ENCODE results near the gene TPTE. TPM values are rescaled to one million over a fixed set of nuclear protein-coding genes. Genes with fewer than 3 reads are reported as not detected.
"Not testable (repeated sequence)": the region's sequence is repeated elsewhere in the genome, so short reads cannot be mapped to it uniquely, and the experiment has no call there.

Gene TPTE
- under 1 TPM in 1 of 4 donors, not detected in 3; 0.21 TPM for total RNA-seq

DNA sequence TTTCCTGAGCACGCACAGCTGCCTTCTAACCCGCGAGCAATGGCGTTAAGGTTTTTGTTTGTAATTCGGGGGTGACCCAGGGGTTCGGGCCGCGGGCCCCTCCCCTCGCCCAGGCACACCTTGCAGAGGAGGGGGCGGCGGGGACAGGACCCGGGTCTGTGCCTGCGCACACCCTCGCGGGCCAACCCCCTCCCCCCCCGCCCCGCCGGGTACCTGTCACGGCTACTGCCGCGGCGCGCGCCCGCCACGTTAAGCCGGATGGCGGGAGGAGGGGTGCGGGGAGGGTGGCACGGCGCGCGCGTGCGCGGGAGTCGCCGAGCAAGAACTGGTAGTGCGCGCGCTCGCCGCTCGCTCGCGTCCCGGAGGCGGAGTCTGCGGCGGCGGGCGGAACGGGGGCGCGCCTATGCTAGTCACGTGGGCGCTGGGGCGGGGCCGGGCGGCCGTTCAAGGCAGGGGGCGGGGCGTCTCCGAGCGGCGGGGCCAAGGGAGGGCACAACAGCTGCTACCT is at the start of gene TPTE:
TSS of gene TPTE (plus strand) at position 493 of the 508 bp plus-strand sequence. CDS start 17,141 bp downstream, outside the sequence.
- H3K4me1 ChIP-seq: no peaks in the 10 kb centered on the region
- no peaks in the 10 kb centered on the region for H3K36me3 ChIP-seq
- DNase-seq: no peak
- H3K27ac ChIP-seq: no peak within 1 kb of the TSS
- no peaks in the 10 kb centered on the region for H3K27me3 ChIP-seq
- H3K4me3 ChIP-seq: no peak within 1 kb of the TSS
- peaks cover 0 to 7% of the 10 kb centered on the region in 2 donors for H3K9me3 ChIP-seq
- TF ChIP-seq, protein P1, sequence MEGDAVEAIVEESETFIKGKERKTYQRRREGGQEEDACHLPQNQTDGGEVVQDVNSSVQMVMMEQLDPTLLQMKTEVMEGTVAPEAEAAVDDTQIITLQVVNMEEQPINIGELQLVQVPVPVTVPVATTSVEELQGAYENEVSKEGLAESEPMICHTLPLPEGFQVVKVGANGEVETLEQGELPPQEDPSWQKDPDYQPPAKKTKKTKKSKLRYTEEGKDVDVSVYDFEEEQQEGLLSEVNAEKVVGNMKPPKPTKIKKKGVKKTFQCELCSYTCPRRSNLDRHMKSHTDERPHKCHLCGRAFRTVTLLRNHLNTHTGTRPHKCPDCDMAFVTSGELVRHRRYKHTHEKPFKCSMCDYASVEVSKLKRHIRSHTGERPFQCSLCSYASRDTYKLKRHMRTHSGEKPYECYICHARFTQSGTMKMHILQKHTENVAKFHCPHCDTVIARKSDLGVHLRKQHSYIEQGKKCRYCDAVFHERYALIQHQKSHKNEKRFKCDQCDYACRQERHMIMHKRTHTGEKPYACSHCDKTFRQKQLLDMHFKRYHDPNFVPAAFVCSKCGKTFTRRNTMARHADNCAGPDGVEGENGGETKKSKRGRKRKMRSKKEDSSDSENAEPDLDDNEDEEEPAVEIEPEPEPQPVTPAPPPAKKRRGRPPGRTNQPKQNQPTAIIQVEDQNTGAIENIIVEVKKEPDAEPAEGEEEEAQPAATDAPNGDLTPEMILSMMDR (IDR thresholded peaks at IDR 0.05): no peak
- TF ChIP-seq POLR2A (IDR thresholded peaks at IDR 0.05): no peak
- intact Hi-C loops (cut with DNase I; ENCODE audit: low total_unique reads): no loop called here

DNA sequence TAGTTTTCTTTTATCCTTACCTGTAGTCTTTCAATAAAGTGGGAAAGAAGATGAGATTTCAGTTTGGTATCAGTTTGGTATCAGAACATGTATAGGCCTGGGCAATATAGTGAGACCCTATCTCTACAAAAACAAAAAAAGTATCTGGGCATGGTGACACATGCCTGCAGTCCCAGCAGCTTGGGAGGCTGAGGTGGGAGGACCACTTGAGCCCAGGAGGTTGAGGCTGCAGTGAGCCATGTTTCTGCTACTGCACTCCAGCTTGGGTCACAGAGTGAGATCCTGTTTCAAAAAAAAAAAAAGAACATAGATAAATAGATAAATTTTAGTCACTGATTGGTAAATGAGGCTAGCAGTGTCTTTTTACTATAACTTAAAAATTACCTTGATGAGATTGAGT is 49.4 kb upstream of the TPTE start:
- intact Hi-C loops (cut with DNase I; ENCODE audit: low total_unique reads); H3K4me3 ChIP-seq; H3K27me3 ChIP-seq; H3K4me1 ChIP-seq; H3K36me3 ChIP-seq; DNase-seq; H3K27ac ChIP-seq; H3K9me3 ChIP-seq: not testable (repeated sequence)

DNA sequence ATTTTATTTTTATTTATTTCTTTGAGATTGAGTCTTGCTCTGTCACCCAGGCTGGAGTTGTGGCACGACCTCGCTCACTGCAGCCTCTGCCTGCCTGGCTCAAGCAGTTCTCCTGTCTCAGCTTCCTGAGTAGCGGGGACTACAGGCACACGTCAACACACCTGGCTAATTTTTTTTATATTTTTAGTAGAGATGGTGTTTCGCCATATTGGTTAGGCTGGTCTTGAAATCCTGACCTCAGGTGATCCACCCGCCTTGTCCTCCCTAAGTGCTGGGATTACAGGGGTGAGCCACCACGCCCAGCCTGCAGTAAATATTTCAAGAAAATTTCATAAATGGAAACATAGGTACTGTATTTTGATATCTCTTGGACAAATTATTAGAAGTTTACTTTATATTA is 43.6 kb upstream of the TPTE start:
- H3K27ac ChIP-seq; H3K9me3 ChIP-seq; H3K36me3 ChIP-seq; H3K27me3 ChIP-seq; H3K4me3 ChIP-seq; H3K4me1 ChIP-seq; DNase-seq; intact Hi-C loops (cut with DNase I; ENCODE audit: low total_unique reads): not testable (repeated sequence)

DNA sequence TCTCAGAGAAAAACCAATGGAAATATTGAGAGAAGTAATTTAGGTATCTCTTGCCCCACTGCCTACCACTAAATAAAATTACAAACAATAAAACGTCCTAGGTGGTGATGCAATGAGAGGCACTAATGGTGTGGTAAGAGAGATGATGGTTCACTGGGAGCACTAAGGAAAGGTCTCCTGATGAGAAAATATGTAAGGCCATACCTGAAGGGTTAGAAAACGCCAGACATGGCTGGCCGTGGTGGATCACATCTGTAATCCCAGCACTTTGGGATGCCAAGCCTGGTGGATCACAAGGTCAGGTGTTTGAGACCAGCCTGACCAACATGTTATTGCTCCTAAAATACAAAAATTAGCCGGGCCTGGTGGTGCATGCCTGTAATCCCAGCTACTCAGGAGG is 41.5 kb upstream of the TPTE start:
- H3K9me3 ChIP-seq; intact Hi-C loops (cut with DNase I; ENCODE audit: low total_unique reads); H3K27me3 ChIP-seq; H3K4me1 ChIP-seq; H3K36me3 ChIP-seq; H3K27ac ChIP-seq; DNase-seq; H3K4me3 ChIP-seq: not testable (repeated sequence)

DNA sequence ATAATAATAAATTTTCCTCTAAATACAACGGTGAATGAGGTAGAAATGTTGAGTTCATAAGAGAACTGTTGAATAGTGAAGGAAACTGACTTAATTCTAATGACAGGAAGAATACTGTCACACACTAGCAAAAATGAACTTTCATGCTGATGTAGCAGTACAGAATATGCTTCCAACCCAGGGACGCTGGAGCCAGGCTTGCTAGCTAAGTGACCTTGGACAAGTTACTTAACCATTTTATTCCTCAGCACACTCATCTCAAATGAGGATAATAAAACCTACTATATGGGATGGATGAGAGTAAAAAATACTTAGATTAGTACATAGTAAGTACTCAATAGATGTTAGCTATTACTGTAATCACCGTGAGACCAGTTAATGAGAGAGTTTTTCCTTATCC is 36.5 kb upstream of the TPTE start:
- DNase-seq; H3K27me3 ChIP-seq; H3K36me3 ChIP-seq; H3K27ac ChIP-seq; H3K4me3 ChIP-seq; H3K4me1 ChIP-seq; H3K9me3 ChIP-seq; intact Hi-C loops (cut with DNase I; ENCODE audit: low total_unique reads): not testable (repeated sequence)

DNA sequence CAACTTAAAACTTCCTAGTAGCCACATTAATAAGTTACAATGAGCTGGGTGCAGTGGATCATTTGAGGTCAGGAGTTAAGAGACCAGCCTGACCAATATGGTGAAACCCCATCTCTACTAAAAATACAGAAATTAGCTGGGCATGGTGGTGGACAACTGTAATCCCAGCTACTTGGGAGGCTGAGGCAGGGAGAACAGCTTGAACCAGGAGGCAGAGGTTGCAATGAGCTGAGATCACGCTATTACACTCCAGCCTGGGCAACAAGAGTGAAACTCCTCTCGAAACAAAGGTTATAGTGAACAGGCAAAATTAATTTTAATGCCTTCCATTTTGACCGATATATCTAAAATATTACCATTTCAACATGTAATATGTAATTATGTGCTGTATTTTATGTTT is 30.9 kb upstream of the TPTE start:
- DNase-seq; H3K4me1 ChIP-seq; H3K4me3 ChIP-seq; intact Hi-C loops (cut with DNase I; ENCODE audit: low total_unique reads); H3K27ac ChIP-seq; H3K36me3 ChIP-seq; H3K27me3 ChIP-seq; H3K9me3 ChIP-seq: not testable (repeated sequence)

DNA sequence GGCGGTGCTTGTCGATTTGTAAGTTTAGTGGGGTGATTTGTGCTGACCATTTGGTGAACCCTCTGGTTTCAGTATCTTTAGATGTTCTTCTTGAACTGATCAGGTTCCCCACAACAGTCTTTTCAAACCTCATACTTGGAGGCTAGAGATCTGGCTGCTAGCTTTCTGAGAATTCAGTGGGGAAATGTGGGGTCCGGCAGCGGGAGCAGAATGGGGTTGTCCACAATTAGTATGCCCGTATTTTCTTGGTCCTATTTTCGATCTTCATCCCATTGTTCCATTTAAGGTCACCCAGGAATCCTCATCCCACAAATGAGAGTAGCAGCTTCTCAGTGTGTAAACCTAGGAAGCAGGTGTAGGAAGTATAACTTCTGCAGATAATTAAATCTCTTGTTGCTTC is 10.3 kb upstream of the TPTE start:
- no peaks in the 10 kb centered on the region for H3K4me1 ChIP-seq
- no peaks in the 10 kb centered on the region for H3K36me3 ChIP-seq
- intact Hi-C loops (cut with DNase I; ENCODE audit: low total_unique reads): no loop called here
- no peak overlapping the region for H3K27ac ChIP-seq
- H3K9me3 ChIP-seq: peaks cover 0 to 2% of the 10 kb centered on the region in 2 donors
- H3K27me3 ChIP-seq: no peaks in the 10 kb centered on the region
- H3K4me3 ChIP-seq: no peak overlapping the region
- TF ChIP-seq, protein P1 (IDR thresholded peaks at IDR 0.05): no peak
- TF ChIP-seq POLR2A (IDR thresholded peaks at IDR 0.05): no peak
- no peak for DNase-seq

DNA sequence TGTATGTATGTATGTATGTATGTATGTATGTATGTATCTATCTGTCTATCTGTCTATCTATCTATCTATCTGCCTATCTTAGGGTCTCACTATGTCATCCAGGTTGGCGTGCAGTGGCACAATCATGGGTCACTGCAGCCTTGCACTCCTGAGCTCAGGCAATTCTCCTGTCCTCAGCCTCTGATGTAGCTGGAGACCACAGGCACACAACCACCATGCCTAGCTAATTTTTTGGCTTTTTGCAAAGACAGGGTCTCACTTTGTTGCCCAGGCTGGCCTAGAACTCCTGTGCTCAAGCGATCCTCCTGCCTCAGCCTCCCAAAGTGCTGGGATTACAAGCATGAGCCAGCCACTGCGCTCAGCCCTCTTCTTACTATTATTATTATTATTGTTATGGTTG is 4.5 kb upstream of the TPTE start:
- intact Hi-C loops (cut with DNase I; ENCODE audit: low total_unique reads): not testable (repeated sequence)

DNA sequence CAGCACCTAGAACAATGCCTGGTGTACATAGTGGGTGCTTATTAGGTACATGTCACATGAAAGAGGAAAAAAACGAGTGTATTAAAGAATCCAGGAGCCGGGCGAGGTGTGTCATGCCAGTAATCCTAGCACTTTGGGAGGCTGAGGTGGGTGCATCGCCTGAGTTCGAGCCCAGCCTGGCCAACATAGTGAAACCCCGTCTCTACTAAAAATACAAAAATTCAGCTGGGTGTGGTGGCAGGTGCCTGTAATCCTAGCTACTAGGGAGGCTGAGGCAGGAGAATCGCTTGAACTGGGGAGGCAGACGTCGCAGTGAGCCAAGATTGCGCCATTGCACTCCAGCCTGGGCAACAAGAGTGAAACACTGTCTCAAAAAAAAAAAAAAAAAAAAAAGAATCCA is 3.5 kb upstream of the TPTE start:
- DNase-seq; intact Hi-C loops (cut with DNase I; ENCODE audit: low total_unique reads): not testable (repeated sequence)

More for the DNA sequence above, 4.5 kb upstream of the TPTE start:
- not testable (repeated sequence) for H3K27me3 ChIP-seq, H3K36me3 ChIP-seq, H3K4me1 ChIP-seq, DNase-seq, H3K27ac ChIP-seq, H3K4me3 ChIP-seq, H3K9me3 ChIP-seq

DNA sequence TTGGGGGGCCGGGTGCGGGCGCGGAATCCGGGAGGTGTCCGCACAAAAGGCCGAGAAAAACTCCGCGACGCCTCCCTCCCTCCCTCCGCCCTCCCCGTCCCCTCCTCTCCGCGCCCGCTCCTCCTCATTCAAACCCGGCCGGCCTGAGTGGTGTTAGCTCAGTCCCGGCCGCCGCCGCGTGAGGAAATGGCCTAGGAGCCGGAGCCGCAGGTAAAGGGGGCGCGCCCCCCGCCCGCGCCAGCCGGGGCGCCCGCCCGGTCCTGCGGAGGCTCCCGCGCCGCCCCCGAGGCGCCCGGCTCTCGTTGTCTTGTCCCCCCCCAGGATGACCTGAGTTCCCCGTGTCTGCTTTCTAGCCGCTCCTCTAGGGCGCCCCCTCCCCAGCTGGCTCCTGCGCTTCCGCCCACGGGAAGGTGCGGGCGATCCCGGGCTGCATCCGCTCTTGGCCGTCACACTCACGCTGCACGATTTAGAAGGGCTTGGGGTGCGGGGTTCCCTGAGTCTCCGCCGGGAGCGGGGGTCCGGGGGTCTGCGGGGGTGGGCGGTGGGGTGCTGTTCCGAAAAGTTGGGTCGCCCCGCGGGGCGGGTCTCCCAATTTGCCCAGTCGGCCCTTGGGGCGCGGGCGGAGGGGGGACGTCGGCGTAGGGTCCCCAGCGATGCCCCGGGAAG is 585 bp downstream of the TPTE start:
- DNase-seq; H3K4me1 ChIP-seq; H3K9me3 ChIP-seq; H3K4me3 ChIP-seq; H3K27me3 ChIP-seq; H3K36me3 ChIP-seq; intact Hi-C loops (cut with DNase I; ENCODE audit: low total_unique reads); H3K27ac ChIP-seq: not testable (repeated sequence)

More for the DNA sequence above, 3.5 kb upstream of the TPTE start:
- H3K27ac ChIP-seq, H3K36me3 ChIP-seq, H3K4me1 ChIP-seq, H3K4me3 ChIP-seq, H3K9me3 ChIP-seq, H3K27me3 ChIP-seq: not testable (repeated sequence)

Measured in uterus (tissue), 4 donors.